CD4-positive, alpha-beta memory T cell (primary cell): ENCODE data around the gene CHAF1A. TPM values are rescaled to one million over a fixed set of nuclear protein-coding genes. Genes with fewer than 3 reads are reported as not detected.

Experiments used
- CTCF ChIA-PET: fragments of 350-600 bp; sonication (Branson Sonifier 250); formaldehyde crosslinking; loops from one replicate; lab custom pipeline; 2021; ENCODE audit warnings: inconsistent platforms; ENCODE audit not compliant: partially characterized antibody; lab: Charles Lee
- POLR2A ChIA-PET: fragments of 350-600 bp; sonication (Branson Sonifier 250); formaldehyde crosslinking; loops from one replicate; lab custom pipeline; 2021; ENCODE audit not compliant: partially characterized antibody; lab: Charles Lee
- DNase-seq, 5 donors: peaks; one replicate each; pipeline versions ENCODE4 v3.0.0 to v3.0.0-alpha.2; 2020 to 2022; ENCODE audit warnings: mixed read lengths in 1 of 5
- H3K27ac ChIP-seq: one replicate; pipeline ENCODE4 v1.7.0; 2013; ENCODE audit warnings: low read depth, low read length
- H3K27me3 ChIP-seq: 2 replicates; pipeline ENCODE4 v1.7.0; 2013; ENCODE audit warnings: mild to moderate bottlenecking, low read length, moderate library complexity; ENCODE audit not compliant: insufficient read depth
- H3K36me3 ChIP-seq: 2 replicates; pipeline ENCODE4 v1.7.0; 2013; ENCODE audit warnings: mild to moderate bottlenecking, low read length, moderate library complexity; ENCODE audit not compliant: insufficient read depth
- H3K4me1 ChIP-seq: 2 replicates; pipeline ENCODE4 v1.7.0; 2013; ENCODE audit warnings: mild to moderate bottlenecking, low read length, moderate library complexity; ENCODE audit not compliant: insufficient read depth
- H3K4me3 ChIP-seq, 2 donors: one replicate each; pipeline ENCODE4 v1.7.0; 2013; ENCODE audit warnings: low read length in 2 of 2, mild to moderate bottlenecking in 1 of 2
- H3K9me3 ChIP-seq, 2 donors: one replicate each; pipeline ENCODE4 v1.7.0; 2013; ENCODE audit warnings: low read length in 2 of 2, control low read depth in 1 of 2; ENCODE audit not compliant: control insufficient read depth in 1 of 2
- H3K27ac Mint-ChIP-seq, 7 donors: one replicate each; pipeline ENCODE4 v1.8.0; 2020 to 2021; ENCODE audit warnings: mixed read lengths in 7 of 7, mild to moderate bottlenecking in 6 of 7, inconsistent platforms in 3 of 7, moderate library complexity in 3 of 7
- H3K27me3 Mint-ChIP-seq, 2 donors: one replicate each; pipeline ENCODE4 v1.8.0; 2020 to 2021; ENCODE audit warnings: mixed read lengths in 2 of 2
- H3K36me3 Mint-ChIP-seq, 2 donors: one replicate each; pipeline ENCODE4 v1.8.0; 2020 to 2021; ENCODE audit warnings: mixed read lengths in 2 of 2, inconsistent platforms in 1 of 2, mild to moderate bottlenecking in 1 of 2
- H3K4me1 Mint-ChIP-seq, 4 donors: one replicate each; pipeline ENCODE4 v1.8.0; 2020 to 2021; ENCODE audit warnings: mixed read lengths in 4 of 4, mild to moderate bottlenecking in 1 of 4
- H3K4me3 Mint-ChIP-seq, 8 donors: one replicate each; pipeline ENCODE4 v1.8.0; 2020 to 2021; ENCODE audit warnings: mixed read lengths in 8 of 8, mild to moderate bottlenecking in 7 of 8, moderate library complexity in 6 of 8, inconsistent platforms in 3 of 8
- H3K9me3 Mint-ChIP-seq, 8 donors: one replicate each; pipeline ENCODE4 v1.8.0; 2020 to 2021; ENCODE audit warnings: mixed read lengths in 8 of 8, mild to moderate bottlenecking in 5 of 8, inconsistent platforms in 3 of 8, moderate library complexity in 1 of 8
- intact Hi-C: fragments of 100-400 bp; cut with micrococcal nuclease; formaldehyde crosslinking; loops from one replicate; pipeline ENCODE4 v1.15.1; 2023
- polyA plus RNA-seq, 2 donors: library from polyadenylated mRNA; unstranded; fragments of 300-500 nt; fragmentation: Illumina TruSeq; gene quantifications; one replicate each; pipeline ENCODE4 v1.2.3, GENCODE V29; 2021
- total RNA-seq, 2 experiments: library from RNA; stranded (reverse); gene quantifications; one replicate each; pipeline ENCODE4 v1.2.3, GENCODE V29; 2021

The CHAF1A gene
- total and polyA plus RNA-seq, 4 experiments from 2014 or later, result 2.8 to 18.1 (median 9.2) TPM

DNA sequence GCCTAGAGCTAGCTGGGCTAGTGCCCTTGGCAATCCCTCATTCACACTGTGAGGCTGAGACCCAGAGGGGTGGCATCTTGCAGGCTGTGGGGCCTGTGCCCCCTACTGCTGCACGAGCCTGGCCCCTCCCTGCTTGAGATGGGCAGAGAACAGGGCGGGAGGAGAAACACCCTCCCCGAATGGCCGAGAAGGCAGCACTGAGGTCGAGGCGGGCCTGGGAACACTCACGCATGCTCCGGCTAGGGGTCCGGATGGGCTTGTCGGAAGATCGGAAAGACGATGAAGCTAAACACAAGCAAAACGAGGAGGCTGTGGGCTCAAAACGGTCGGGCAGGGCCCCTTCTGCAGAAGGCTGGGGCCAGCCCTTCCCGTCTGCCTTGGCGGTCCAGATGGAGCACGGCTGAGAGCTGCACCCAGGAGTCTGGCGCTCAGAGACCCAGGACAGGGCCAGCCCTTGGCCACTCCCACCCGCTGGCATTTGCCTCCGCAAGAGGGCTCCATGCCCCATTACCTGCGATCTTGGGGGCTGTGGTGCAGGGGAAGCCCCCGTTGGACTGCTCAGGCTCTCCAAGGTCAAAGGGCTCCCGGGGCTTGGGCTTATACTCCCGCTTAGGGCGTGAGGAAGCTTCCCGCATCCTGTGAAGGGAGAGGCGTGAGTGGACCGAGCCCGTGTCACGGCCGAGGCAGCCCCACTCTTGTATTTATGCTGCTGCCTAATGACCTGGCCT is 40.2 kb upstream of the CHAF1A start:
- Histone ChIP-seq H3K4me1 (no peaks in the 10 kb centered on the region), H3K9me3 (no peaks in the 10 kb centered on the region), H3K27ac (no peak overlapping the region), H3K36me3 (peaks cover 37% of the 10 kb centered on the region), H3K27me3 (no peaks in the 10 kb centered on the region), H3K4me3 (no peak overlapping the region)
- no peaks in the 10 kb centered on the region for H3K27me3 Mint-ChIP-seq
- intact Hi-C loops, result no loop called here
- no peak for DNase-seq
- no peak overlapping the region for H3K27ac Mint-ChIP-seq
- POLR2A ChIA-PET, result interaction anchor here (0.5 to 1.9 kb wide), 3 partner anchors 19 to 481 kb away, joined by 4 to 7 read pairs (median 4); partner anchors contain the start of genes MPND and SH3GL1
- H3K4me1 Mint-ChIP-seq, result peaks cover 0 to 1% (median under 1%) of the 10 kb centered on the region in 4 donors
- H3K4me3 Mint-ChIP-seq, result no peak overlapping the region
- CTCF ChIA-PET, result interaction anchor here (1.7 kb wide), 1 partner anchor 9 kb away, joined by 9 read pairs; no protein-coding TSS in a partner anchor
- no peaks in the 10 kb centered on the region for H3K9me3 Mint-ChIP-seq
- H3K36me3 Mint-ChIP-seq, result peaks cover 7 to 32% of the 10 kb centered on the region in 2 donors

DNA sequence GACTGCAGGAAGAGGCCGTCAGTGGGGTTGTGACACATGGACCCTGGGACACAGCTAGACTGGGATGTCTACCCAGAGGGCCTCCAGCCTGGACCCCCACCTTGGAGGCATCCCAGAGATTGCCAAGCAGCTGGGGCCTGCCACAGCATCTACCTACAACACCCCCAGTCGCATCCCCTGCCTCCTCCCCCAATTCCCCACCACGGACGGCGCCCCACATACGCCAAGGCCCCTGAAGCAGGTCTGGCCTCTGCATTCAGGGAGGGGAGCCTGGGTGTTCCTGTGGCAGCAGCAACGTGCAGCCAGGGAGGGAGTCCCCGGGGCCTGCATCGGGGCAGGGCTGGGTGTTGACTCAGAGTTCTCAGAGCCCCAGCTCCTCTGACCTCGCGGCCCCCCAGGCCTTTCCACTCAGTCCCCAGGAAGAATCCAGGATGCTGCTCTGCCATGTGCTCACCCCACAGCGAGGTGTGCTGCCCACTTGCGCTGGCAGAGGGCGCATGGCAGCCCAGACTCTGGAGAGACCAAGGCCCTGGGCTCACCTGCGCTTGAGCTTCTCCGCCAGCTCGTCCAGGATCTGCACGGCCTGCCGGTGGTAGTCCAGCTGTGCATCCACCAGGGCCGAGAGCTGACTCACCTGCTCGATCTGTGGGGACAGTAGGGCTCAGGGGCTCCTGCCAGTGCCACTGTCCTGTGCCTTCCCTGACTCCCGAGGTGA is 39.5 kb upstream of the CHAF1A start:
- CTCF ChIA-PET, result interaction anchor here (1.0 to 1.7 kb wide), 2 partner anchors 10 kb away, joined by 8 to 9 read pairs; no protein-coding TSS in a partner anchor
- H3K36me3 Mint-ChIP-seq, result peaks cover 7 to 32% of the 10 kb centered on the region in 2 donors

DNA sequence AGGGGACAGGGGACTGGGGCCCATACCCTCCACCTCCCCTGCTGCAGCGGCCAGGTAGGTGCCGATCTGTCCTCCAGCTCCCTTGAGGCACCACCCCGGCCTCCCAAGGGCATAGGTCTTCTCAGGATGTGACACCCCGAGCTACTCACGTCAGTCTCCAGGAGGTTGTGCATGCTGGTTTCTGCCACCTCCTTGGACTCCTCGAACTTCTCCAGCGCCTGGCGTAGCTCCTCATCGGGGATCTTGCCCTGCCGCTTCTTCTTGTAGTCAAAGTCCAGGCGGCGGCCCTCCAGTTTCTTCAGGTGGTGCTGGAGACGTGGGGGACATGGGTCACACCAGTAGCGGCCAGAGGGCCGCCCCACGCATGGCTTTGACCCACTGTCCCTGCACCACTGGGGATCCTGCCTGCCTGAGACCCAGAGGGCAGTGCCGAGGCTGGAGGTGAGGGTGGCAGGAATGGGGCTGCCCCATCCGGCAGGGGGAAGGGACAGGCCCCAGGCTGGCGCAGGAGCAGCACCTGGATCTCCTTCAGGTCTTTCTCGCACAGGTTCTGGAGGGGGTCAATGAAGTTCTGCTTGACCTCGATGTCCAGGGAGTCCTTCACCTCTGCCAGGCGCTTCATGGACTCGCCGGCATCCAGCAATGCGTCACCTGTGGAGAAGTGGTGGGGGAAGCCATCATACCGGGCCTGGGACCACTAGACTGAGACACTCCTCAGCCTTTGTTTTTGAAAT is 38.7 kb upstream of the CHAF1A start:
- no peak overlapping the region for H3K4me3 Mint-ChIP-seq
- H3K27me3 ChIP-seq, result no peaks in the 10 kb centered on the region
- intact Hi-C loops, result no loop called here
- H3K27me3 Mint-ChIP-seq, result no peaks in the 10 kb centered on the region
- H3K4me1 ChIP-seq, result peaks cover 11% of the 10 kb centered on the region
- peaks cover 7 to 35% of the 10 kb centered on the region in 2 donors for H3K36me3 Mint-ChIP-seq
- no peaks in the 10 kb centered on the region for H3K9me3 Mint-ChIP-seq
- H3K4me3 ChIP-seq, result no peak overlapping the region
- H3K36me3 ChIP-seq, result peaks cover 37% of the 10 kb centered on the region
- H3K27ac ChIP-seq, result no peak overlapping the region
- ChIA-PET CTCF (interaction anchor here (1.0 kb wide), 1 partner anchor 11 kb away, joined by 8 read pairs; no protein-coding TSS in a partner anchor), POLR2A (interaction anchor here (0.8 to 1.9 kb wide), 3 partner anchors 20 to 37 kb away, joined by 3 to 7 read pairs (median 4); partner anchors contain the start of genes MPND and SH3GL1)
- H3K9me3 ChIP-seq, result no peaks in the 10 kb centered on the region
- peaks cover 3 to 14% (median 4%) of the 10 kb centered on the region in 4 donors for H3K4me1 Mint-ChIP-seq
- no peak for DNase-seq
- H3K27ac Mint-ChIP-seq, result no peak overlapping the region

More for the DNA sequence above, 39.5 kb upstream of the CHAF1A start:
- Histone ChIP-seq H3K4me3 (no peak overlapping the region), H3K36me3 (peaks cover 37% of the 10 kb centered on the region), H3K4me1 (peaks cover 4% of the 10 kb centered on the region), H3K27ac (no peak overlapping the region), H3K27me3 (no peaks in the 10 kb centered on the region), H3K9me3 (no peaks in the 10 kb centered on the region)
- no peaks in the 10 kb centered on the region for H3K27me3 Mint-ChIP-seq
- POLR2A ChIA-PET, result interaction anchor here (0.8 to 1.9 kb wide), 3 partner anchors 19 to 37 kb away, joined by 3 to 7 read pairs (median 4); partner anchors contain the start of genes MPND and SH3GL1
- intact Hi-C loops, result no loop called here
- no peaks in the 10 kb centered on the region for H3K9me3 Mint-ChIP-seq
- H3K27ac Mint-ChIP-seq, result no peak overlapping the region
- no peak for DNase-seq
- peaks cover 0 to 8% (median 3%) of the 10 kb centered on the region in 4 donors for H3K4me1 Mint-ChIP-seq
- no peak overlapping the region for H3K4me3 Mint-ChIP-seq

DNA sequence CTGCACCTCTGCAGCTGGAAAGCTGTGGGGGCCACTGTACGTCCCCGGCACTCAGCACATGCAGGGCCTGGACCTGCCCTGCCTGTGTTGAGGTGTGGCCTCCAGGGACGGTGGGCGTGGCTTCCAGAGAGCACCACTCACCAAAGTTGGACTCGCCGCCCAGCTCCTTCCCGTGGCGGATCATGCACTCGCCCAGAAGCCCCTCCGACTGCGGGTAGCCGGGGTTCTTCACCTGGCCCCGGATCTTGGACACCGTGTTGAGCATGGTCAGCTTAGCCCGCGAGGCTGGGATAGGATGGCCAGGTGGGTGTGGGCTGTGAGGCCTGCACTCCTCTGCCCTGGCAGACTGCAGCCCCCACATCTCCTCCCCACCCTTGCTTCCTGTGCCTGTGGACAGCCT is 37.1 kb upstream of the CHAF1A start:
- Mint-ChIP-seq H3K36me3 (peaks cover 6 to 38% of the 10 kb centered on the region in 2 donors), H3K27me3 (no peaks in the 10 kb centered on the region), H3K27ac (peak overlapping the region in 1 of 7 donors; percentile 18), H3K4me1 (peaks cover 7 to 28% (median 15%) of the 10 kb centered on the region in 4 donors), H3K9me3 (no peaks in the 10 kb centered on the region), H3K4me3 (no peak overlapping the region)
- peaks cover 28% of the 10 kb centered on the region for H3K36me3 ChIP-seq
- intact Hi-C loops, result no loop called here
- H3K4me3 ChIP-seq, result no peak overlapping the region
- H3K27ac ChIP-seq, result no peak overlapping the region
- H3K9me3 ChIP-seq, result no peaks in the 10 kb centered on the region
- no peaks in the 10 kb centered on the region for H3K27me3 ChIP-seq
- ChIA-PET POLR2A (interaction anchor here (1.4 to 5.2 kb wide), 3 partner anchors 13 to 37 kb away, joined by 4 to 42 read pairs (median 4); partner anchors contain the start of genes CHAF1A and MPND), CTCF (interaction anchor here (0.8 to 2.6 kb wide), 5 partner anchors 10 to 156 kb away, joined by 3 to 18 read pairs (median 4); partner anchors contain the start of genes CHAF1A and SH3GL1)
- H3K4me1 ChIP-seq, result peaks cover 26% of the 10 kb centered on the region
- DNase-seq, result no peak

DNA sequence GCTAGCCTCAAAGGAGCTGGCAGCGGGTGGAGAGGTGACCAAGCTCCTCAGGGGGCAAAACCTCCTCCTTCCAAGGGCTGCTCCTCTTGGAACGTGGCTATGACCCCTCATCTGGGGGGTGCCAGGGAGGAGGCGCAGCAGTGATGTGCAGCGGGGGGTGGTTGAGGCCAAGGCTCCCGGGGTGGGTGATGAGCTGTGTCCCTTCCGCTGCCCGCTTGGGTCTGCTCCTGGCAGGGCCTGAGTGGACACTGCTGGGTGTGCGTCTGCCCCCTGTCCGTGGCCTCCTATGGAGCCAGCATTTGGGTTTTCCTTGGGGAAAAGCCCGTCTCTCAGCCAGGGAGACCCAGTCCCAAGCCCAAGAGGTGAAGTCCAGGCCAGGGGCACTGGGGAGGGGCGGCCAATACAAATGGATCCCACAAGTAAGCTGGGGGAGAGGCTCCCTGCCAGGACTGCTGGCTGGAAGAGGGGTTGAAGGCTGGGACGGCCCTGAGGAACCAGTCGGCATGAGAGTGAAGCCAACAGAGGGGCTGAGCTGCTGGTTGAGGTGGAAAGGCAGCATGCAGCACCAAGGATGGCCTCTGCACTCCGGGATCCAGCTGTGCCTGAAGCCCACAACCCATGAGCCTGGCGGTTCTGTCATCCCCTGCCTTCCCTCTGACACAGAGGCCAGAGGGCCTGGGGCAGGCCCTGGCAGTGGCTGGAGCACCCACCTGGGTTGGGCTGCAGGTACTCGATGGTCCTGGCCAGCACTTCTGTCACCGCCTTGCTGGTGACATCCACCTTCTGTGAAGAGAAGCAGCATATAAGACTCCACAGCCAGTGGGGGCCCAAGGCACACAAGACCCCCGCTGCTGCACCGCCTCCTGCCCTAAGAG is 36.4 kb upstream of the CHAF1A start:
- H3K27me3 ChIP-seq, result no peaks in the 10 kb centered on the region
- ChIA-PET POLR2A (interaction anchor here (0.9 to 5.2 kb wide), 6 partner anchors 10 to 119 kb away, joined by 3 to 42 read pairs (median 4); partner anchors contain the start of genes CHAF1A, MPND, SH3GL1 and YJU2), CTCF (interaction anchor here (0.8 to 2.6 kb wide), 4 partner anchors 9 to 156 kb away, joined by 3 to 18 read pairs (median 4); partner anchors contain the start of gene CHAF1A)
- peaks cover 21% of the 10 kb centered on the region for H3K36me3 ChIP-seq
- no peak overlapping the region for H3K4me3 Mint-ChIP-seq
- no peak overlapping the region for H3K27ac ChIP-seq
- H3K4me1 Mint-ChIP-seq, result peaks cover 11 to 34% (median 22%) of the 10 kb centered on the region in 4 donors
- DNase-seq, result no peak
- no peaks in the 10 kb centered on the region for H3K27me3 Mint-ChIP-seq
- H3K4me1 ChIP-seq, result peaks cover 32% of the 10 kb centered on the region
- intact Hi-C loops, result no loop called here
- no peak overlapping the region for H3K4me3 ChIP-seq
- no peaks in the 10 kb centered on the region for H3K9me3 ChIP-seq
- H3K27ac Mint-ChIP-seq, result peak overlapping the region in 1 of 7 donors; percentile 72
- H3K36me3 Mint-ChIP-seq, result peaks cover 3 to 33% of the 10 kb centered on the region in 2 donors
- no peaks in the 10 kb centered on the region for H3K9me3 Mint-ChIP-seq
